Panc1 (cell line): ENCODE measurements around the gene NCAPD3. TPM values are rescaled to one million over a fixed set of nuclear protein-coding genes. Genes with fewer than 3 reads are reported as not detected.

ENCODE experiments used
- ATAC-seq: fragments of 200-7000 bp; cut with Tn5 transposase; 2 replicates; pipeline ENCODE4 v1.9.1; 2020; ENCODE audit warnings: mild to moderate bottlenecking, moderate library complexity
- BruUV-seq: library from RNA; stranded (reverse); fragments of 400-500 nt; replicated peaks from 2 replicates; lab custom pipeline; 2021; lab: Mats Ljungman, UMichigan
- CTCF ChIA-PET: fragments of 300-600 bp; sonication (Branson Sonifier 250); formaldehyde crosslinking; loops from one replicate; lab custom pipeline; 2022; ENCODE audit warnings: antibody characterized with exemption; lab: Charles Lee
- POLR2A ChIA-PET: fragments of 300-600 bp; sonication (Branson Sonifier 250); formaldehyde crosslinking; loops from one replicate; lab custom pipeline; 2022; ENCODE audit warnings: antibody characterized with exemption; lab: Charles Lee
- DNase-seq: peaks from one replicate; pipeline ENCODE4 v3.0.0-alpha.2; 2010; ENCODE audit warnings: low read depth, low spot score
- H3K27ac ChIP-seq: 2 replicates; pipeline ENCODE4 v1.5.1; 2011; ENCODE audit warnings: mild to moderate bottlenecking, low read length, inconsistent platforms
- H3K27me3 ChIP-seq: fragments of 200-500 bp; sonication (Bioruptor generic); 2 replicates; pipeline ENCODE4 v1.6.0; 2014; ENCODE audit warnings: low read length, inconsistent platforms; ENCODE audit not compliant: control insufficient read depth, insufficient read depth
- H3K36me3 ChIP-seq: fragments of 200-500 bp; sonication (Bioruptor generic); 2 replicates; pipeline ENCODE4 v1.5.1; 2014; ENCODE audit warnings: inconsistent platforms, mild to moderate bottlenecking, low read length, moderate library complexity; ENCODE audit not compliant: control insufficient read depth, insufficient read depth
- H3K4me1 ChIP-seq: 2 replicates; pipeline ENCODE4 v1.5.1; 2011; ENCODE audit warnings: inconsistent platforms, mild to moderate bottlenecking, low read length, moderate library complexity; ENCODE audit not compliant: control insufficient read depth, insufficient read depth
- H3K4me3 ChIP-seq, 2 experiments: 2 replicates each; pipeline ENCODE4 v1.5.1; 2011 to 2012; ENCODE audit warnings: low read depth in 2 of 2, low read length in 2 of 2, mild to moderate bottlenecking in 2 of 2, inconsistent platforms in 1 of 2, moderate library complexity in 1 of 2
- H3K9me3 ChIP-seq: fragments of 200-500 bp; sonication (Bioruptor generic); 2 replicates; pipeline ENCODE4 v1.5.1; 2014; ENCODE audit warnings: low read depth, mild to moderate bottlenecking, inconsistent platforms, low read length, moderate library complexity; ENCODE audit not compliant: control insufficient read depth, insufficient read depth
- CTCF ChIP-seq: fragments of 450-650 bp; IDR thresholded peaks from 2 replicates; pipeline ENCODE4 v1.5.1; 2017; ENCODE audit warnings: mild to moderate bottlenecking
- POLR2AphosphoS5 ChIP-seq: IDR thresholded peaks from 2 replicates; pipeline ENCODE4 v1.6.1; 2012; ENCODE audit warnings: mild to moderate bottlenecking, low read depth, low read length, moderate library complexity
- REST ChIP-seq, 2 experiments: IDR thresholded peaks; 2 replicates each; pipeline ENCODE4 v1.6.1; 2011 to 2012; ENCODE audit warnings: low read depth in 2 of 2, control low read depth in 1 of 2, low read length in 1 of 2, mild to moderate bottlenecking in 1 of 2, moderate library complexity in 1 of 2; ENCODE audit not compliant: insufficient read depth in 1 of 2
- SIN3A ChIP-seq: IDR thresholded peaks from 2 replicates; pipeline ENCODE4 v1.6.1; 2012; ENCODE audit warnings: low read depth, mild to moderate bottlenecking, low read length, moderate library complexity, borderline replicate concordance; ENCODE audit not compliant: insufficient read depth
- TCF7L2 ChIP-seq: IDR thresholded peaks from 2 replicates; pipeline ENCODE4 v1.6.1; 2011; ENCODE audit warnings: mild to moderate bottlenecking, low read depth, low read length, inconsistent platforms
- in situ Hi-C: cut with HindIII; loops from 2 replicates; pipeline ENCODE4 v1.10.0; 2016; ENCODE audit warnings: low sequenced_read_pairs, low pct_unique_long_range_greater_than_20kb
- intact Hi-C: fragments of 100-400 bp; cut with micrococcal nuclease; formaldehyde crosslinking; loops from one replicate; pipeline ENCODE4 v1.10.0; 2022; ENCODE audit not compliant: unreplicated experiment
- total RNA-seq: library from RNA; stranded (reverse); gene quantifications from one replicate; pipeline ENCODE4 v1.2.1, GENCODE V29; 2021; ENCODE audit not compliant: unreplicated experiment

The NCAPD3 gene
- total RNA-seq, 1 experiment from 2014 or later = 75.9 TPM

GRCh38 chr11:134242376-134242775 lies 18.6 kb upstream of the NCAPD3 start:
- intact Hi-C loops (no loop called here), in situ Hi-C loops (no loop called here)
- DNase-seq = no peak
- no peak overlapping the region for H3K27ac ChIP-seq
- H3K4me1 ChIP-seq = no peaks in the 10 kb centered on the region
- H3K36me3 ChIP-seq = no peaks in the 10 kb centered on the region; the same call in 1 of the 2 replicates
- no peak for TF ChIP-seq POLR2AphosphoS5
- no peak for TF ChIP-seq TCF7L2
- no peak for TF ChIP-seq CTCF
- TF ChIP-seq SIN3A = no peak
- no peak for TF ChIP-seq REST (IDR thresholded peaks at IDR 0.05; ENCODE audit: insufficient read depth in 1 of 2, low read depth in 2 of 2, low read length in 1 of 2)
- no peaks in the 10 kb centered on the region for H3K27me3 ChIP-seq
- no TSS peak for BruUV-seq
- CTCF ChIA-PET = no interaction called here
- H3K4me3 ChIP-seq = no peak overlapping the region
- POLR2A ChIA-PET = no interaction called here
- no peak for ATAC-seq
- H3K9me3 ChIP-seq = no peaks in the 10 kb centered on the region

GRCh38 chr11:134240592-134240991 lies 16.8 kb upstream of the NCAPD3 start:
- no peaks in the 10 kb centered on the region for H3K9me3 ChIP-seq
- H3K4me3 ChIP-seq = no peak overlapping the region
- in situ Hi-C loops (no loop called here), intact Hi-C loops (no loop called here)
- no TSS peak for BruUV-seq
- no peak overlapping the region for H3K27ac ChIP-seq
- peaks cover 7% of the 10 kb centered on the region; the same call in 1 of the 2 replicates for H3K36me3 ChIP-seq
- ChIA-PET POLR2A (interaction anchor here (0.6 kb wide), 1 partner anchor 10 kb away, joined by 4 read pairs; no protein-coding TSS in a partner anchor), CTCF (no interaction called here)
- no peaks in the 10 kb centered on the region for H3K27me3 ChIP-seq
- TF ChIP-seq TCF7L2 = no peak
- TF ChIP-seq CTCF = no peak
- ATAC-seq (no peak), DNase-seq (no peak)
- H3K4me1 ChIP-seq = no peaks in the 10 kb centered on the region
